SK-N-SH (cell line): Measurements from ENCODE around the gene TNNT2. TPM values are rescaled to one million over a fixed set of nuclear protein-coding genes. Genes with fewer than 3 reads are reported as not detected.

Source experiments
- CTCF ChIA-PET: fragments of 300-600, 350-600 bp; formaldehyde crosslinking; extraction: SDS; loops from one replicate; lab custom pipeline; 2021; lab: Yijun Ruan, JAX
- POLR2A ChIA-PET: fragments of 350-600 bp; sonication (Branson Sonifier 250); formaldehyde crosslinking; extraction: SDS; loops from one replicate; lab custom pipeline; 2020; ENCODE audit warnings: antibody characterized with exemption, inconsistent platforms; lab: Yijun Ruan, JAX
- DNase-seq: peaks from one replicate; pipeline ENCODE4 v3.0.0; 2012
- H2AFZ ChIP-seq: fragments of 200-600 bp; sonication (generic); 2 replicates; pipeline ENCODE4 v1.8.1; 2016; ENCODE audit warnings: antibody characterized with exemption, mild to moderate bottlenecking, low read depth
- H3F3A ChIP-seq: fragments of 200-600 bp; sonication (generic); replicated peaks from 2 replicates; pipeline ENCODE3; 2016; ENCODE audit warnings: antibody characterized with exemption, mild to moderate bottlenecking; ENCODE audit not compliant: insufficient read depth
- H3K27ac ChIP-seq, 2 experiments: fragments of 200-500 bp in 1 of 2; fragments of 200-600 bp in 1 of 2; sonication (Bioruptor generic) in 1 of 2; sonication (generic), shearing (Covaris generic) in 1 of 2; 2 replicates each; pipeline versions ENCODE4 v1.5.1 to v1.6.1; 2014 to 2016; ENCODE audit warnings: low read depth in 2 of 2, inconsistent platforms in 1 of 2, low read length in 1 of 2, mild to moderate bottlenecking in 1 of 2, mixed read lengths in 1 of 2
- H3K27me3 ChIP-seq: fragments of 200-600 bp; sonication (generic), shearing (Covaris generic); 2 replicates; pipeline ENCODE4 v1.6.1; 2016; ENCODE audit warnings: mixed run types; ENCODE audit not compliant: insufficient read depth
- H3K36me3 ChIP-seq, 2 experiments: fragments of 200-500 bp in 1 of 2; fragments of 200-600 bp in 1 of 2; sonication (Bioruptor generic) in 1 of 2; sonication (generic) in 1 of 2; replicated peaks in 1 of 2; 2 replicates each; pipeline versions ENCODE3 to v1.5.1; 2014 to 2016; ENCODE audit warnings: low read length in 1 of 2, mild to moderate bottlenecking in 1 of 2; ENCODE audit not compliant: insufficient read depth in 2 of 2, control insufficient read depth in 1 of 2
- H3K4me1 ChIP-seq, 2 experiments: fragments of 200-500 bp in 1 of 2; fragments of 200-600 bp in 1 of 2; sonication (Bioruptor generic) in 1 of 2; sonication (generic), shearing (Covaris generic) in 1 of 2; 2 replicates each; pipeline versions ENCODE4 v1.5.1 to v1.6.1; 2014 to 2016; ENCODE audit warnings: low read depth in 1 of 2, low read length in 1 of 2, mixed run types in 1 of 2; ENCODE audit not compliant: insufficient read depth in 2 of 2, control insufficient read depth in 1 of 2
- H3K4me2 ChIP-seq: fragments of 200-600 bp; sonication (generic), shearing (Covaris generic); 2 replicates; pipeline ENCODE4 v1.6.1; 2017; ENCODE audit warnings: mixed run types
- H3K4me3 ChIP-seq, 2 experiments: fragments of 200-500 bp in 1 of 2; fragments of 200-600 bp in 1 of 2; sonication (Bioruptor generic) in 1 of 2; sonication (generic), shearing (Covaris generic) in 1 of 2; 2 replicates each; pipeline versions ENCODE4 v1.5.1 to v1.8.1; 2014 to 2016; ENCODE audit warnings: low read depth in 2 of 2, inconsistent platforms in 1 of 2, low read length in 1 of 2, mild to moderate bottlenecking in 1 of 2, mixed read lengths in 1 of 2, moderate library complexity in 1 of 2
- H3K79me2 ChIP-seq: fragments of 200-600 bp; sonication (generic); 2 replicates; pipeline ENCODE4 v1.8.1; 2017; ENCODE audit warnings: mild to moderate bottlenecking; ENCODE audit not compliant: insufficient read depth
- H3K9ac ChIP-seq: fragments of 200-600 bp; sonication (generic); 2 replicates; pipeline ENCODE4 v1.6.1; 2017; ENCODE audit warnings: mixed run types
- H3K9me2 ChIP-seq: fragments of 200-600 bp; sonication (generic); 2 replicates; pipeline ENCODE4 v1.6.1; 2017; ENCODE audit warnings: mixed run types
- H3K9me3 ChIP-seq: fragments of 200-600 bp; sonication (generic); 2 replicates; pipeline ENCODE4 v1.6.1; 2017; ENCODE audit warnings: mixed run types, mild to moderate bottlenecking, moderate library complexity
- H4K20me1 ChIP-seq: fragments of 200-600 bp; sonication (generic); 2 replicates; pipeline ENCODE4 v1.6.1; 2017; ENCODE audit warnings: mild to moderate bottlenecking, mixed run types; ENCODE audit not compliant: insufficient read depth
- ELF1 ChIP-seq: IDR thresholded peaks from 2 replicates; pipeline ENCODE4 v1.4.0; 2012
- EZH2phosphoT487 ChIP-seq: fragments of 200-600 bp; sonication (generic); IDR thresholded peaks from 2 replicates; pipeline ENCODE4 v1.6.1; 2017; ENCODE audit warnings: low read depth, mixed run types, mild to moderate bottlenecking, antibody characterized with exemption, moderate library complexity, borderline replicate concordance
- FOXM1 ChIP-seq: IDR thresholded peaks from 2 replicates; pipeline ENCODE4 v1.4.0; 2012; ENCODE audit warnings: low read depth, mild to moderate bottlenecking
- GABPA ChIP-seq: IDR thresholded peaks from 2 replicates; pipeline ENCODE4 v1.4.0; 2012; ENCODE audit warnings: low read depth, mild to moderate bottlenecking
- GATA2 ChIP-seq: sonication (generic); formaldehyde crosslinking; IDR thresholded peaks from 2 replicates; pipeline ENCODE4 v1.5.0; 2020; ENCODE audit warnings: mild to moderate bottlenecking, missing genetic modification reagents
- PBX3 ChIP-seq: IDR thresholded peaks from 2 replicates; pipeline ENCODE4; 2012
- REST ChIP-seq: IDR thresholded peaks from 2 replicates; pipeline ENCODE4 v1.6.1; 2012; ENCODE audit warnings: mild to moderate bottlenecking, low read depth, low read length, moderate library complexity
- RFX5 ChIP-seq: IDR thresholded peaks from 2 replicates; pipeline ENCODE4 v1.6.1; 2012; ENCODE audit warnings: mild to moderate bottlenecking, improper control_type of control experiment, low read length
- SIN3A ChIP-seq: IDR thresholded peaks from 2 replicates; pipeline ENCODE4 v1.6.1; 2012; ENCODE audit warnings: low read depth, mild to moderate bottlenecking, low read length, moderate library complexity, borderline replicate concordance
- SMC3 ChIP-seq: IDR thresholded peaks from 2 replicates; pipeline ENCODE4 v1.6.1; 2012; ENCODE audit warnings: low read depth, low read length, improper control_type of control experiment
- TAF1 ChIP-seq: IDR thresholded peaks from 2 replicates; pipeline ENCODE4 v1.6.1; 2012; ENCODE audit warnings: low read depth, mild to moderate bottlenecking, low read length, moderate library complexity, borderline replicate concordance
- TCF12 ChIP-seq: IDR thresholded peaks from 2 replicates; pipeline ENCODE4 v1.4.0; 2012
- YY1 ChIP-seq: IDR thresholded peaks from 2 replicates; pipeline ENCODE4 v1.4.0; 2012; ENCODE audit warnings: low read depth, mild to moderate bottlenecking
- WGBS: methylation state at CpG from one replicate; pipeline ENCODE4 v1.1.6; 2017; ENCODE audit warnings: low lambda C conversion rate; 5-methylcytosine and 5-hydroxymethylcytosine counted together
- polyA plus RNA-seq, 3 experiments: library from polyadenylated mRNA; depleted of rRNA; stranded (reverse); fragments of >200 nt; gene quantifications; 2 replicates each; pipeline ENCODE4 v1.2.3, GENCODE V29; 2012
- TF ChIP-seq, protein P1 (sequence below): IDR thresholded peaks from 2 replicates; pipeline ENCODE4 v1.4.0; 2012; ENCODE audit warnings: low read depth, borderline replicate concordance
- TF ChIP-seq, protein P2 (sequence below): fragments of 200-600 bp; sonication (generic); IDR thresholded peaks from 2 replicates; pipeline ENCODE4 v1.6.1; 2017; ENCODE audit warnings: antibody characterized with exemption, mild to moderate bottlenecking, moderate library complexity

Gene TNNT2
- polyA plus RNA-seq, 1 of the 3 experiments (the other 2 are of a cell fraction) = 0.33 TPM

DNA sequence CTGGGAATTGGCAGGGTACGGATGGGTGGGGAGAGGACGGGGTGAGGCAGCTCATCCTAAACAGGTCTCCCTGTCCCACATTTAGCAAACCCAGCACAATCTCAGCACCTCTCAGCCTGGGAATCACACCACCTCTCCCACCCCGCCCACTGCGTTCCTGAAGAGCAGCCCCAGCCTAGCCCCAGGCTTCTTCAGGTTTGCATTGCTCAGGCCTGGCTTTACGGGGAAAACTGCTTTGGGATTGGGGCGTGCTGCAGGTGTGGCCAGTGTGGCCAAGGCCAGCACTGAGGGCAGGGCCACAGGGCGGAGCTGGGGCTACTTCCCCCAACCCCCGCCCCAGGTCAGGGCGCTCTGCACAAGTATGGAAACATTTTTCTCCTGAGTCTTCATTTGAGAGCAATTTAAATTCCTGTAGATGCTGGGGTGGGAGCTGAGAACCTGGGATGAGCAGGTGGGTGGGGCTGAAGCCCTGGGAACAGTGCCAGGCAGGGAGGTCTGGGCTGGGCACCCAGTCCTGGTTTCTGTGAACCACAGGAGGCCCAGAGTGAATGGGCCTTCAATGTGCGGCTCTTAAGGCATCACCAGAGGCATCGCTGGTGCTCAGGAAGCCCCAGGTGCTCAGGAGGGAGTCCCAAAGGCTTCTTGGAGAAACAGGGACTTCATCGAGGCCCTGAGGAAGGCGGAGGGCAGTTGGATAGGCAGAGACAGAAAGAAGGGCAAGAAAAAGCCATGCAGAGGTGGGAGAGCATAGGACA, 24.1 kb downstream of the TNNT2 start:
- H3K27ac ChIP-seq = no peak overlapping the region
- H3F3A ChIP-seq = no peaks in the 10 kb centered on the region
- H3K4me3 ChIP-seq = no peak overlapping the region
- WGBS = 70% methylated on average over 12 of the region's 13 CpGs
- peaks cover 3% of the 10 kb centered on the region; the same call in 1 of the 2 replicates for H3K27me3 ChIP-seq
- H3K79me2 ChIP-seq = no peaks in the 10 kb centered on the region
- no peak for DNase-seq
- H3K9ac ChIP-seq = no peak overlapping the region
- H4K20me1 ChIP-seq = no peaks in the 10 kb centered on the region
- no peaks in the 10 kb centered on the region for H3K36me3 ChIP-seq
- H3K9me2 ChIP-seq = no peaks in the 10 kb centered on the region
- H2AFZ ChIP-seq = no peak overlapping the region
- no peaks in the 10 kb centered on the region for H3K9me3 ChIP-seq
- ChIA-PET POLR2A (no interaction called here), CTCF (interaction anchor here (0.6 to 17.5 kb wide), 6 partner anchors 8 to 102 kb away, joined by 3 to 329 read pairs (median 4); no protein-coding TSS in a partner anchor)
- no peaks in the 10 kb centered on the region; a peak in 1 of 4 replicates for H3K4me1 ChIP-seq
- TF ChIP-seq, protein P1, sequence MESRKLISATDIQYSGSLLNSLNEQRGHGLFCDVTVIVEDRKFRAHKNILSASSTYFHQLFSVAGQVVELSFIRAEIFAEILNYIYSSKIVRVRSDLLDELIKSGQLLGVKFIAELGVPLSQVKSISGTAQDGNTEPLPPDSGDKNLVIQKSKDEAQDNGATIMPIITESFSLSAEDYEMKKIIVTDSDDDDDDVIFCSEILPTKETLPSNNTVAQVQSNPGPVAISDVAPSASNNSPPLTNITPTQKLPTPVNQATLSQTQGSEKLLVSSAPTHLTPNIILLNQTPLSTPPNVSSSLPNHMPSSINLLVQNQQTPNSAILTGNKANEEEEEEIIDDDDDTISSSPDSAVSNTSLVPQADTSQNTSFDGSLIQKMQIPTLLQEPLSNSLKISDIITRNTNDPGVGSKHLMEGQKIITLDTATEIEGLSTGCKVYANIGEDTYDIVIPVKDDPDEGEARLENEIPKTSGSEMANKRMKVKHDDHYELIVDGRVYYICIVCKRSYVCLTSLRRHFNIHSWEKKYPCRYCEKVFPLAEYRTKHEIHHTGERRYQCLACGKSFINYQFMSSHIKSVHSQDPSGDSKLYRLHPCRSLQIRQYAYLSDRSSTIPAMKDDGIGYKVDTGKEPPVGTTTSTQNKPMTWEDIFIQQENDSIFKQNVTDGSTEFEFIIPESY = no peak
- TF ChIP-seq TAF1 = no peak
- TF ChIP-seq FOXM1 = no peak
- no peak overlapping the region for H3K4me2 ChIP-seq

DNA sequence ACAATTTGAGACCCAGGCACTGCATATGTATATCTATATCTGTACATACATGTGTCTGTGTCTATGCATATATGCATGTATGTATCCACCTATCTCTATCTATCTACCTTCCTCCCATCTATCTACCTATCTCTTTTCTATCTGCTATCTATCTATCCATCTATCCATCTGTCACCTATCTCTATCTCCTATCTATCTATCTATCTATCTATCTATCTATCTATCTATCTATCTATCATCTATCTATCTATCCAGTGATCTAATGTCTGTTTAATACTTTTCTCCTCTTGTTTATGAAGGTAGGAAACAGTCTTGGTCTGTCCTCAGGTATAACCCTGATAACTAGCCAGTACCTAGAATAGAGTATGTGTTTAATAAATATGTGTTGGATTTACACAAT, 25.9 kb downstream of the TNNT2 start:
- H3K79me2 ChIP-seq = no peaks in the 10 kb centered on the region
- CTCF ChIA-PET = no interaction called here
- H3K4me3 ChIP-seq = no peak overlapping the region
- no peaks in the 10 kb centered on the region for H3K9me2 ChIP-seq
- H3K9me3 ChIP-seq = no peaks in the 10 kb centered on the region
- peaks cover 0 to 7% of the 10 kb centered on the region in 2 experiments; a peak in 2 of 4 replicates for H3K4me1 ChIP-seq
- H2AFZ ChIP-seq = no peak overlapping the region
- H3K27ac ChIP-seq = no peak overlapping the region
- DNase-seq = no peak
- H3K36me3 ChIP-seq = no peaks in the 10 kb centered on the region
- POLR2A ChIA-PET = no interaction called here
- peaks cover 3% of the 10 kb centered on the region; the same call in 1 of the 2 replicates for H3K27me3 ChIP-seq
- H3K9ac ChIP-seq = no peak overlapping the region
- H3F3A ChIP-seq = no peaks in the 10 kb centered on the region
- no peak overlapping the region for H3K4me2 ChIP-seq
- no peaks in the 10 kb centered on the region for H4K20me1 ChIP-seq
- TF ChIP-seq PBX3 = no peak
- TF ChIP-seq GATA2 = no peak
- no peak for TF ChIP-seq EZH2phosphoT487
- TF ChIP-seq, protein P1 = no peak
- no peak for TF ChIP-seq TCF12
- TF ChIP-seq YY1 = no peak
- TF ChIP-seq SIN3A = no peak
- TF ChIP-seq, protein P2, sequence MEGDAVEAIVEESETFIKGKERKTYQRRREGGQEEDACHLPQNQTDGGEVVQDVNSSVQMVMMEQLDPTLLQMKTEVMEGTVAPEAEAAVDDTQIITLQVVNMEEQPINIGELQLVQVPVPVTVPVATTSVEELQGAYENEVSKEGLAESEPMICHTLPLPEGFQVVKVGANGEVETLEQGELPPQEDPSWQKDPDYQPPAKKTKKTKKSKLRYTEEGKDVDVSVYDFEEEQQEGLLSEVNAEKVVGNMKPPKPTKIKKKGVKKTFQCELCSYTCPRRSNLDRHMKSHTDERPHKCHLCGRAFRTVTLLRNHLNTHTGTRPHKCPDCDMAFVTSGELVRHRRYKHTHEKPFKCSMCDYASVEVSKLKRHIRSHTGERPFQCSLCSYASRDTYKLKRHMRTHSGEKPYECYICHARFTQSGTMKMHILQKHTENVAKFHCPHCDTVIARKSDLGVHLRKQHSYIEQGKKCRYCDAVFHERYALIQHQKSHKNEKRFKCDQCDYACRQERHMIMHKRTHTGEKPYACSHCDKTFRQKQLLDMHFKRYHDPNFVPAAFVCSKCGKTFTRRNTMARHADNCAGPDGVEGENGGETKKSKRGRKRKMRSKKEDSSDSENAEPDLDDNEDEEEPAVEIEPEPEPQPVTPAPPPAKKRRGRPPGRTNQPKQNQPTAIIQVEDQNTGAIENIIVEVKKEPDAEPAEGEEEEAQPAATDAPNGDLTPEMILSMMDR = no peak
- no peak for TF ChIP-seq GABPA
- TF ChIP-seq RFX5 = no peak
- no peak for TF ChIP-seq SMC3
- no peak for TF ChIP-seq REST
- TF ChIP-seq ELF1 = no peak
